GM23338 (cell line): ENCODE measurements around the gene CHD9.

Experiments
- CREB1 ChIP-seq: fragments of 250-450 bp; sonication (Bioruptor Pico); IDR thresholded peaks from 2 replicates; pipeline ENCODE4 v1.5.0; 2020; ENCODE audit warnings: low read depth, mild to moderate bottlenecking, moderate library complexity
- EZH2 ChIP-seq: fragments of 200-600 bp; sonication (generic); IDR thresholded peaks from one replicate; pipeline ENCODE4 v1.8.0; 2017; ENCODE audit warnings: antibody characterized with exemption, mild to moderate bottlenecking, low read depth; ENCODE audit not compliant: unreplicated experiment
- EZH2phosphoT487 ChIP-seq: fragments of 200-600 bp; sonication (generic); IDR thresholded peaks from one replicate; pipeline ENCODE4 v1.8.1; 2018; ENCODE audit warnings: antibody characterized with exemption; ENCODE audit not compliant: unreplicated experiment
- JUNB ChIP-seq: IDR thresholded peaks from one replicate; pipeline ENCODE4 v1.6.1; 2016; ENCODE audit warnings: antibody characterized with exemption; ENCODE audit not compliant: unreplicated experiment
- NANOG ChIP-seq: IDR thresholded peaks from 2 replicates; pipeline ENCODE4 v1.6.1; 2016; ENCODE audit warnings: antibody characterized with exemption, borderline replicate concordance
- POLR2AphosphoS5 ChIP-seq: IDR thresholded peaks from 2 replicates; pipeline ENCODE4 v1.6.1; 2016; ENCODE audit warnings: antibody characterized with exemption, low read depth
- STAT1 ChIP-seq: IDR thresholded peaks from one replicate; pipeline ENCODE4 v1.6.1; 2016; ENCODE audit warnings: antibody characterized with exemption; ENCODE audit not compliant: unreplicated experiment
- ZNF114 ChIP-seq: fragments of 250-450 bp; sonication (Bioruptor Pico); IDR thresholded peaks from 2 replicates; pipeline ENCODE4 v1.5.0; 2020; ENCODE audit warnings: mild to moderate bottlenecking, moderate library complexity
- TF ChIP-seq, protein P1 (sequence below), 2 experiments: fragments of 200-600 bp in 1 of 2; sonication (generic) in 1 of 2; conservative IDR thresholded peaks; 2 replicates each; pipeline versions ENCODE4 v1.5.1 to v1.6.1; 2016 to 2017; ENCODE audit warnings: antibody characterized with exemption in 2 of 2, low read depth in 2 of 2, mild to moderate bottlenecking in 2 of 2, moderate library complexity in 1 of 2
- TF ChIP-seq, protein P2 (sequence below): IDR thresholded peaks from one replicate; pipeline ENCODE4 v1.6.1; 2018; ENCODE audit warnings: antibody characterized with exemption; ENCODE audit not compliant: unreplicated experiment
- TF ChIP-seq, protein P3 (sequence below): IDR thresholded peaks from 2 replicates; pipeline ENCODE4 v1.6.1; 2016; ENCODE audit warnings: antibody characterized with exemption
- TF ChIP-seq, protein P4 (sequence below): fragments of 250-450 bp; sonication (Bioruptor Pico); IDR thresholded peaks from 2 replicates; pipeline ENCODE4 v1.5.0; 2020; ENCODE audit warnings: mild to moderate bottlenecking, moderate library complexity

DNA sequence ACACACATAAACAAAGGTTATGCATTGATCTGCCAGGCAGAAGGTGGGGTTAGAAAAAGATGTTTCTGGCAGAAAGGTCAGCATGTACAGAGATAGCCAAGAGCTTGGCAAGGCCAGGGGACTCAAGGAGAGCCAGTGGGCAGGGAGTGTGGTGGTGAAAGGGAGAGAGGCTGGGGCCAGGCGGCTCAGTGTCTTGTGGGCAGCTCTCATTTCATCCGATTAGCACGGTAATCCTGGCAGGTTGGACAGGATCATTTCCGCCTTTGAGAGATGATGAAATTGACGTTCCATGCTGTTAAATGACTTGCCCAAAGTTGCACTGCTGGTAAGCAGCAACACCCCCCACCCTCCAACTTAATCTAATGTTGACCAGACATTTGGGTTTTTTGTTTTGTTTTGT lies 3.6 kb downstream of the CHD9 start:
- TF ChIP-seq, protein P1, sequence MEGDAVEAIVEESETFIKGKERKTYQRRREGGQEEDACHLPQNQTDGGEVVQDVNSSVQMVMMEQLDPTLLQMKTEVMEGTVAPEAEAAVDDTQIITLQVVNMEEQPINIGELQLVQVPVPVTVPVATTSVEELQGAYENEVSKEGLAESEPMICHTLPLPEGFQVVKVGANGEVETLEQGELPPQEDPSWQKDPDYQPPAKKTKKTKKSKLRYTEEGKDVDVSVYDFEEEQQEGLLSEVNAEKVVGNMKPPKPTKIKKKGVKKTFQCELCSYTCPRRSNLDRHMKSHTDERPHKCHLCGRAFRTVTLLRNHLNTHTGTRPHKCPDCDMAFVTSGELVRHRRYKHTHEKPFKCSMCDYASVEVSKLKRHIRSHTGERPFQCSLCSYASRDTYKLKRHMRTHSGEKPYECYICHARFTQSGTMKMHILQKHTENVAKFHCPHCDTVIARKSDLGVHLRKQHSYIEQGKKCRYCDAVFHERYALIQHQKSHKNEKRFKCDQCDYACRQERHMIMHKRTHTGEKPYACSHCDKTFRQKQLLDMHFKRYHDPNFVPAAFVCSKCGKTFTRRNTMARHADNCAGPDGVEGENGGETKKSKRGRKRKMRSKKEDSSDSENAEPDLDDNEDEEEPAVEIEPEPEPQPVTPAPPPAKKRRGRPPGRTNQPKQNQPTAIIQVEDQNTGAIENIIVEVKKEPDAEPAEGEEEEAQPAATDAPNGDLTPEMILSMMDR (conservative IDR thresholded peaks at IDR 0.05; ENCODE audit: low read depth in 2 of 2), result no peak
- TF ChIP-seq EZH2 (no peak), POLR2AphosphoS5 (no peak), CREB1 (CRISPR knock-in tag) (no peak), STAT1 (no peak), ZNF114 (no peak), EZH2phosphoT487 (no peak), JUNB (no peak), NANOG (no peak)
- TF ChIP-seq, protein P2, sequence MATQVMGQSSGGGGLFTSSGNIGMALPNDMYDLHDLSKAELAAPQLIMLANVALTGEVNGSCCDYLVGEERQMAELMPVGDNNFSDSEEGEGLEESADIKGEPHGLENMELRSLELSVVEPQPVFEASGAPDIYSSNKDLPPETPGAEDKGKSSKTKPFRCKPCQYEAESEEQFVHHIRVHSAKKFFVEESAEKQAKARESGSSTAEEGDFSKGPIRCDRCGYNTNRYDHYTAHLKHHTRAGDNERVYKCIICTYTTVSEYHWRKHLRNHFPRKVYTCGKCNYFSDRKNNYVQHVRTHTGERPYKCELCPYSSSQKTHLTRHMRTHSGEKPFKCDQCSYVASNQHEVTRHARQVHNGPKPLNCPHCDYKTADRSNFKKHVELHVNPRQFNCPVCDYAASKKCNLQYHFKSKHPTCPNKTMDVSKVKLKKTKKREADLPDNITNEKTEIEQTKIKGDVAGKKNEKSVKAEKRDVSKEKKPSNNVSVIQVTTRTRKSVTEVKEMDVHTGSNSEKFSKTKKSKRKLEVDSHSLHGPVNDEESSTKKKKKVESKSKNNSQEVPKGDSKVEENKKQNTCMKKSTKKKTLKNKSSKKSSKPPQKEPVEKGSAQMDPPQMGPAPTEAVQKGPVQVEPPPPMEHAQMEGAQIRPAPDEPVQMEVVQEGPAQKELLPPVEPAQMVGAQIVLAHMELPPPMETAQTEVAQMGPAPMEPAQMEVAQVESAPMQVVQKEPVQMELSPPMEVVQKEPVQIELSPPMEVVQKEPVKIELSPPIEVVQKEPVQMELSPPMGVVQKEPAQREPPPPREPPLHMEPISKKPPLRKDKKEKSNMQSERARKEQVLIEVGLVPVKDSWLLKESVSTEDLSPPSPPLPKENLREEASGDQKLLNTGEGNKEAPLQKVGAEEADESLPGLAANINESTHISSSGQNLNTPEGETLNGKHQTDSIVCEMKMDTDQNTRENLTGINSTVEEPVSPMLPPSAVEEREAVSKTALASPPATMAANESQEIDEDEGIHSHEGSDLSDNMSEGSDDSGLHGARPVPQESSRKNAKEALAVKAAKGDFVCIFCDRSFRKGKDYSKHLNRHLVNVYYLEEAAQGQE, result no peak
- TF ChIP-seq, protein P3, sequence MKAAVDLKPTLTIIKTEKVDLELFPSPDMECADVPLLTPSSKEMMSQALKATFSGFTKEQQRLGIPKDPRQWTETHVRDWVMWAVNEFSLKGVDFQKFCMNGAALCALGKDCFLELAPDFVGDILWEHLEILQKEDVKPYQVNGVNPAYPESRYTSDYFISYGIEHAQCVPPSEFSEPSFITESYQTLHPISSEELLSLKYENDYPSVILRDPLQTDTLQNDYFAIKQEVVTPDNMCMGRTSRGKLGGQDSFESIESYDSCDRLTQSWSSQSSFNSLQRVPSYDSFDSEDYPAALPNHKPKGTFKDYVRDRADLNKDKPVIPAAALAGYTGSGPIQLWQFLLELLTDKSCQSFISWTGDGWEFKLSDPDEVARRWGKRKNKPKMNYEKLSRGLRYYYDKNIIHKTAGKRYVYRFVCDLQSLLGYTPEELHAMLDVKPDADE, result no peak
- TF ChIP-seq, protein P4, sequence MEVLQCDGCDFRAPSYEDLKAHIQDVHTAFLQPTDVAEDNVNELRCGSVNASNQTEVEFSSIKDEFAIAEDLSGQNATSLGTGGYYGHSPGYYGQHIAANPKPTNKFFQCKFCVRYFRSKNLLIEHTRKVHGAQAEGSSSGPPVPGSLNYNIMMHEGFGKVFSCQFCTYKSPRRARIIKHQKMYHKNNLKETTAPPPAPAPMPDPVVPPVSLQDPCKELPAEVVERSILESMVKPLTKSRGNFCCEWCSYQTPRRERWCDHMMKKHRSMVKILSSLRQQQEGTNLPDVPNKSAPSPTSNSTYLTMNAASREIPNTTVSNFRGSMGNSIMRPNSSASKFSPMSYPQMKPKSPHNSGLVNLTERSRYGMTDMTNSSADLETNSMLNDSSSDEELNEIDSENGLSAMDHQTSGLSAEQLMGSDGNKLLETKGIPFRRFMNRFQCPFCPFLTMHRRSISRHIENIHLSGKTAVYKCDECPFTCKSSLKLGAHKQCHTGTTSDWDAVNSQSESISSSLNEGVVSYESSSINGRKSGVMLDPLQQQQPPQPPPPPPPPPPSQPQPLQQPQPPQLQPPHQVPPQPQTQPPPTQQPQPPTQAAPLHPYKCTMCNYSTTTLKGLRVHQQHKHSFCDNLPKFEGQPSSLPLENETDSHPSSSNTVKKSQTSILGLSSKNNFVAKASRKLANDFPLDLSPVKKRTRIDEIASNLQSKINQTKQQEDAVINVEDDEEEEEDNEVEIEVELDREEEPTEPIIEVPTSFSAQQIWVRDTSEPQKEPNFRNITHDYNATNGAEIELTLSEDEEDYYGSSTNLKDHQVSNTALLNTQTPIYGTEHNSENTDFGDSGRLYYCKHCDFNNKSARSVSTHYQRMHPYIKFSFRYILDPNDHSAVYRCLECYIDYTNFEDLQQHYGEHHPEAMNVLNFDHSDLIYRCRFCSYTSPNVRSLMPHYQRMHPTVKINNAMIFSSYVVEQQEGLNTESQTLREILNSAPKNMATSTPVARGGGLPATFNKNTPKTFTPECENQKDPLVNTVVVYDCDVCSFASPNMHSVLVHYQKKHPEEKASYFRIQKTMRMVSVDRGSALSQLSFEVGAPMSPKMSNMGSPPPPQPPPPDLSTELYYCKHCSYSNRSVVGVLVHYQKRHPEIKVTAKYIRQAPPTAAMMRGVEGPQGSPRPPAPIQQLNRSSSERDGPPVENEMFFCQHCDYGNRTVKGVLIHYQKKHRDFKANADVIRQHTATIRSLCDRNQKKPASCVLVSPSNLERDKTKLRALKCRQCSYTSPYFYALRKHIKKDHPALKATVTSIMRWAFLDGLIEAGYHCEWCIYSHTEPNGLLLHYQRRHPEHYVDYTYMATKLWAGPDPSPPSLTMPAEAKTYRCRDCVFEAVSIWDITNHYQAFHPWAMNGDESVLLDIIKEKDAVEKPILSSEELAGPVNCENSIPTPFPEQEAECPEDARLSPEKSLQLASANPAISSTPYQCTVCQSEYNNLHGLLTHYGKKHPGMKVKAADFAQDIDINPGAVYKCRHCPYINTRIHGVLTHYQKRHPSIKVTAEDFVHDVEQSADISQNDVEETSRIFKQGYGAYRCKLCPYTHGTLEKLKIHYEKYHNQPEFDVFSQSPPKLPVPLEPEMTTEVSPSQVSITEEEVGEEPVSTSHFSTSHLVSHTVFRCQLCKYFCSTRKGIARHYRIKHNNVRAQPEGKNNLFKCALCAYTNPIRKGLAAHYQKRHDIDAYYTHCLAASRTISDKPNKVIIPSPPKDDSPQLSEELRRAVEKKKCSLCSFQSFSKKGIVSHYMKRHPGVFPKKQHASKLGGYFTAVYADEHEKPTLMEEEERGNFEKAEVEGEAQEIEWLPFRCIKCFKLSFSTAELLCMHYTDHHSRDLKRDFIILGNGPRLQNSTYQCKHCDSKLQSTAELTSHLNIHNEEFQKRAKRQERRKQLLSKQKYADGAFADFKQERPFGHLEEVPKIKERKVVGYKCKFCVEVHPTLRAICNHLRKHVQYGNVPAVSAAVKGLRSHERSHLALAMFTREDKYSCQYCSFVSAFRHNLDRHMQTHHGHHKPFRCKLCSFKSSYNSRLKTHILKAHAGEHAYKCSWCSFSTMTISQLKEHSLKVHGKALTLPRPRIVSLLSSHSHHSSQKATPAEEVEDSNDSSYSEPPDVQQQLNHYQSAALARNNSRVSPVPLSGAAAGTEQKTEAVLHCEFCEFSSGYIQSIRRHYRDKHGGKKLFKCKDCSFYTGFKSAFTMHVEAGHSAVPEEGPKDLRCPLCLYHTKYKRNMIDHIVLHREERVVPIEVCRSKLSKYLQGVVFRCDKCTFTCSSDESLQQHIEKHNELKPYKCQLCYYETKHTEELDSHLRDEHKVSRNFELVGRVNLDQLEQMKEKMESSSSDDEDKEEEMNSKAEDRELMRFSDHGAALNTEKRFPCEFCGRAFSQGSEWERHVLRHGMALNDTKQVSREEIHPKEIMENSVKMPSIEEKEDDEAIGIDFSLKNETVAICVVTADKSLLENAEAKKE (CRISPR knock-in tag), result no peak
